CD8-positive, alpha-beta memory T cell (primary cell): Measurements from ENCODE around the gene VPS51. TPM values are rescaled to one million over a fixed set of nuclear protein-coding genes. Genes with fewer than 3 reads are reported as not detected.
A peak's percentile ranks its signal among the peaks of the same experiment; 100 is the strongest.
"Not testable (repeated sequence)": the region's sequence is repeated elsewhere in the genome, so short reads cannot be mapped to it uniquely, and the experiment has no call there.

Experiments
- CTCF ChIA-PET: fragments of 350-600 bp; sonication (Branson Sonifier 250); formaldehyde crosslinking; loops from one replicate; lab custom pipeline; 2021; ENCODE audit warnings: antibody characterized with exemption; lab: Charles Lee
- POLR2A ChIA-PET: fragments of 350-600 bp; sonication (Branson Sonifier 250); formaldehyde crosslinking; loops from one replicate; lab custom pipeline; 2021; ENCODE audit warnings: antibody characterized with exemption; lab: Charles Lee
- DNase-seq, 5 donors: peaks; one replicate each; pipeline versions ENCODE4 v3.0.0 to v3.0.0-alpha.2; 2020 to 2022; ENCODE audit warnings: mixed read lengths in 1 of 5
- H3K27ac ChIP-seq: one replicate; pipeline ENCODE4 v1.7.0; 2013; ENCODE audit warnings: low read depth, mild to moderate bottlenecking, low read length, moderate library complexity
- H3K27me3 ChIP-seq: 2 replicates; pipeline ENCODE4 v1.7.0; 2013; ENCODE audit warnings: low read length, mild to moderate bottlenecking; ENCODE audit not compliant: insufficient read depth, poor library complexity, severe bottlenecking
- H3K36me3 ChIP-seq: 2 replicates; pipeline ENCODE4 v1.7.0; 2013; ENCODE audit warnings: mild to moderate bottlenecking, low read length, moderate library complexity; ENCODE audit not compliant: insufficient read depth
- H3K4me1 ChIP-seq: 2 replicates; pipeline ENCODE4 v1.7.0; 2013; ENCODE audit warnings: mild to moderate bottlenecking, low read length, moderate library complexity; ENCODE audit not compliant: insufficient read depth
- H3K4me3 ChIP-seq: 2 replicates; pipeline ENCODE4 v1.7.0; 2013; ENCODE audit warnings: mild to moderate bottlenecking, low read length
- H3K9me3 ChIP-seq: 2 replicates; pipeline ENCODE4 v1.7.0; 2013; ENCODE audit warnings: mild to moderate bottlenecking, low read length
- H3K27ac Mint-ChIP-seq, 8 donors: one replicate each; pipeline ENCODE4 v1.8.0; 2020 to 2021; ENCODE audit warnings: mixed read lengths in 8 of 8, mild to moderate bottlenecking in 6 of 8, inconsistent platforms in 3 of 8, moderate library complexity in 3 of 8
- H3K27me3 Mint-ChIP-seq, 2 donors: one replicate each; pipeline ENCODE4 v1.8.0; 2020 to 2021; ENCODE audit warnings: mixed read lengths in 2 of 2, mild to moderate bottlenecking in 1 of 2, moderate library complexity in 1 of 2
- H3K36me3 Mint-ChIP-seq, 3 donors: one replicate each; pipeline ENCODE4 v1.8.0; 2020 to 2021; ENCODE audit warnings: mixed read lengths in 3 of 3, inconsistent platforms in 1 of 3, mild to moderate bottlenecking in 1 of 3
- H3K4me1 Mint-ChIP-seq, 3 donors: one replicate each; pipeline ENCODE4 v1.8.0; 2020 to 2021; ENCODE audit warnings: mixed read lengths in 3 of 3, inconsistent platforms in 1 of 3, mild to moderate bottlenecking in 1 of 3
- H3K4me3 Mint-ChIP-seq, 7 donors: one replicate each; pipeline ENCODE4 v1.8.0; 2020 to 2021; ENCODE audit warnings: mixed read lengths in 7 of 7, mild to moderate bottlenecking in 6 of 7, moderate library complexity in 4 of 7, inconsistent platforms in 2 of 7
- H3K9me3 Mint-ChIP-seq, 5 donors: one replicate each; pipeline ENCODE4 v1.8.0; 2020 to 2022; ENCODE audit warnings: mixed read lengths in 5 of 5, mild to moderate bottlenecking in 3 of 5, moderate library complexity in 2 of 5, inconsistent platforms in 1 of 5
- polyA plus RNA-seq: library from polyadenylated mRNA; unstranded; fragments of 300-500 nt; fragmentation: Illumina TruSeq; gene quantifications from one replicate; pipeline ENCODE4 v1.2.3, GENCODE V29; 2021
- total RNA-seq, 2 experiments: library from RNA; stranded (reverse); gene quantifications; one replicate each; pipeline ENCODE4 v1.2.3, GENCODE V29; 2021

Gene VPS51
- total and polyA plus RNA-seq, 3 experiments from 2014 or later: 99.1 to 131 (median 120) TPM

GRCh38 chr11:65118097-65118837, 22.3 kb downstream of the VPS51 start:
- POLR2A ChIA-PET: interaction anchor here (0.7 to 2.4 kb wide), 14 partner anchors 9 to 381 kb away, joined by 3 to 27 read pairs (median 4); partner anchors contain the start of genes MALAT1, SAC3D1, SF1 and SYVN1
- Histone ChIP-seq H3K4me1 (peaks cover 45% of the 10 kb centered on the region), H3K4me3 (no peak overlapping the region), H3K27me3 (no peaks in the 10 kb centered on the region), H3K27ac (peak overlapping the region; percentile 1), H3K9me3 (no peaks in the 10 kb centered on the region), H3K36me3 (peaks cover 31% of the 10 kb centered on the region)
- DNase-seq: no peak
- Mint-ChIP-seq H3K9me3 (no peaks in the 10 kb centered on the region), H3K4me3 (peak overlapping the region; percentile 30 to 94 (median 90)), H3K27me3 (peaks cover 0 to 2% of the 10 kb centered on the region in 2 donors), H3K27ac (peak overlapping the region; percentile 92 to 99 (median 96)), H3K4me1 (peaks cover 41 to 76% (median 49%) of the 10 kb centered on the region in 3 donors), H3K36me3 (peaks cover 4 to 65% (median 7%) of the 10 kb centered on the region in 3 donors)
- CTCF ChIA-PET: interaction anchor here (0.7 to 2.9 kb wide), 12 partner anchors 9 to 104 kb away, joined by 3 to 27 read pairs (median 4); partner anchors contain the start of genes ARL2, CAPN1 and VPS51

GRCh38 chr11:65118891-65119669, 23.1 kb downstream of the VPS51 start:
- H3K4me1 ChIP-seq: peaks cover 38% of the 10 kb centered on the region
- Mint-ChIP-seq H3K4me3 (peak overlapping the region in 2 of 7 donors; percentile 76 to 96), H3K27ac (peak overlapping the region; percentile 56 to 99 (median 96)), H3K36me3 (peaks cover 4 to 67% (median 7%) of the 10 kb centered on the region in 3 donors), H3K4me1 (peaks cover 36 to 75% (median 43%) of the 10 kb centered on the region in 3 donors)
- H3K9me3 Mint-ChIP-seq, H3K4me3 ChIP-seq, H3K27me3 ChIP-seq, H3K27me3 Mint-ChIP-seq, H3K9me3 ChIP-seq, DNase-seq: not testable (repeated sequence)
- H3K27ac ChIP-seq: peak overlapping the region; percentile 1
- CTCF ChIA-PET: interaction anchor here (0.8 to 3.7 kb wide), 6 partner anchors 8 to 105 kb away, joined by 3 to 43 read pairs (median 4); partner anchors contain the start of genes ARL2 and TM7SF2
- POLR2A ChIA-PET: interaction anchor here (0.7 kb wide), 1 partner anchor 232 kb away, joined by 3 read pairs; no protein-coding TSS in a partner anchor
- H3K36me3 ChIP-seq: peaks cover 31% of the 10 kb centered on the region

- Mint-ChIP-seq H3K27me3 (peaks cover 0 to 2% of the 10 kb centered on the region in 2 donors), H3K4me1 (peaks cover 37 to 77% (median 45%) of the 10 kb centered on the region in 3 donors), H3K4me3 (peak overlapping the region in 5 of 7 donors; percentile 30 to 100 (median 51)), H3K9me3 (no peaks in the 10 kb centered on the region), H3K36me3 (peaks cover 5 to 73% (median 7%) of the 10 kb centered on the region in 3 donors), H3K27ac (peak overlapping the region in 7 of 8 donors; percentile 14 to 100 (median 82))
- Histone ChIP-seq H3K27ac (no peak overlapping the region), H3K36me3 (peaks cover 35% of the 10 kb centered on the region), H3K4me1 (peaks cover 37% of the 10 kb centered on the region), H3K4me3 (no peak overlapping the region), H3K27me3 (no peaks in the 10 kb centered on the region), H3K9me3 (no peaks in the 10 kb centered on the region)
- ChIA-PET CTCF (interaction anchor here (1.5 to 3.7 kb wide), 2 partner anchors 9 to 16 kb away, joined by 4 to 43 read pairs; partner anchors contain the start of gene TM7SF2), POLR2A (interaction anchor here (0.7 kb wide), 1 partner anchor 233 kb away, joined by 3 read pairs; no protein-coding TSS in a partner anchor)
- DNase-seq: no peak
Observed at GRCh38 chr11:65119670-65119995, 23.6 kb downstream of the VPS51 start.

- no peaks in the 10 kb centered on the region for H3K9me3 ChIP-seq
- H3K4me1 Mint-ChIP-seq: peaks cover 37 to 70% (median 45%) of the 10 kb centered on the region in 3 donors
- peaks cover 7 to 80% (median 7%) of the 10 kb centered on the region in 3 donors for H3K36me3 Mint-ChIP-seq
- H3K9me3 Mint-ChIP-seq: no peaks in the 10 kb centered on the region
- POLR2A ChIA-PET: interaction anchor here (1.0 to 2.5 kb wide), 4 partner anchors 9 to 206 kb away, joined by 3 to 60 read pairs (median 23); partner anchors contain the start of genes ARL2, SYVN1 and TM7SF2
- peak overlapping the region; percentile 97 for H3K27ac ChIP-seq
- H3K27me3 Mint-ChIP-seq: peaks cover 0 to 2% of the 10 kb centered on the region in 2 donors
- peaks cover 32% of the 10 kb centered on the region for H3K4me1 ChIP-seq
- H3K4me3 Mint-ChIP-seq: peak overlapping the region; percentile 96 to 100 (median 99)
- H3K4me3 ChIP-seq: peak overlapping the region; percentile 95
- no peaks in the 10 kb centered on the region for H3K27me3 ChIP-seq
- peaks cover 46% of the 10 kb centered on the region for H3K36me3 ChIP-seq
- CTCF ChIA-PET: interaction anchor here (1.2 to 3.7 kb wide), 5 partner anchors 10 to 108 kb away, joined by 3 to 43 read pairs (median 4); partner anchors contain the start of genes CDCA5, TM7SF2 and ZFPL1
- H3K27ac Mint-ChIP-seq: peak overlapping the region; percentile 97 to 100 (median 100)
- DNase-seq: no peak
Observed at GRCh38 chr11:65120831-65121230, 24.8 kb downstream of the VPS51 start.

GRCh38 chr11:65121447-65121864, 25.4 kb downstream of the VPS51 start:
- Mint-ChIP-seq H3K9me3 (no peaks in the 10 kb centered on the region), H3K27me3 (peaks cover 0 to 2% of the 10 kb centered on the region in 2 donors), H3K27ac (peak overlapping the region; percentile 97 to 100 (median 100)), H3K4me3 (peak overlapping the region; percentile 96 to 100 (median 99)), H3K4me1 (peaks cover 37 to 64% (median 45%) of the 10 kb centered on the region in 3 donors), H3K36me3 (peaks cover 7 to 84% (median 7%) of the 10 kb centered on the region in 3 donors)
- peaks cover 47% of the 10 kb centered on the region for H3K36me3 ChIP-seq
- H3K27me3 ChIP-seq: no peaks in the 10 kb centered on the region
- peak overlapping the region; percentile 97 for H3K27ac ChIP-seq
- ChIA-PET CTCF (interaction anchor here (0.9 to 3.7 kb wide), 12 partner anchors 9 to 491 kb away, joined by 3 to 43 read pairs (median 4); partner anchors contain the start of genes ARL2, CAPN1, CDCA5 and SYVN1), POLR2A (interaction anchor here (0.5 to 2.5 kb wide), 21 partner anchors 10 to 1722 kb away, joined by 3 to 60 read pairs (median 4); partner anchors contain the start of genes ACTN3, ARL2, PPP2R5B and RCE1)
- DNase-seq: no peak
- no peaks in the 10 kb centered on the region for H3K9me3 ChIP-seq
- H3K4me1 ChIP-seq: peaks cover 26% of the 10 kb centered on the region
- H3K4me3 ChIP-seq: peak overlapping the region; percentile 95

- H3K9me3 Mint-ChIP-seq: no peaks in the 10 kb centered on the region
- Histone ChIP-seq H3K27me3 (no peaks in the 10 kb centered on the region), H3K36me3 (peaks cover 53% of the 10 kb centered on the region), H3K27ac (peak within 1 kb of the TSS; percentile 97), H3K4me3 (peak within 1 kb of the TSS; percentile 95), H3K9me3 (no peaks in the 10 kb centered on the region), H3K4me1 (peaks cover 21% of the 10 kb centered on the region)
- H3K4me1 Mint-ChIP-seq: peaks cover 33 to 59% (median 45%) of the 10 kb centered on the region in 3 donors
- ChIA-PET CTCF (interaction anchor here (0.9 to 3.7 kb wide), 12 partner anchors 9 to 490 kb away, joined by 3 to 43 read pairs (median 4); partner anchors contain the start of genes ARL2, CAPN1, CDCA5 and SYVN1), POLR2A (interaction anchor here (0.5 to 2.5 kb wide), 25 partner anchors 10 to 1721 kb away, joined by 3 to 60 read pairs (median 4); partner anchors contain the start of genes ACTN3, ARL2, POLA2 and PPP2R5B)
- H3K27ac Mint-ChIP-seq: peak within 1 kb of the TSS; percentile 97 to 100 (median 100)
- peaks cover 7 to 88% (median 9%) of the 10 kb centered on the region in 3 donors for H3K36me3 Mint-ChIP-seq
- DNase-seq: peak; percentile 98 to 99 (median 98)
- H3K27me3 Mint-ChIP-seq: peaks cover 0 to 2% of the 10 kb centered on the region in 2 donors
- peak within 1 kb of the TSS; percentile 96 to 100 (median 99) for H3K4me3 Mint-ChIP-seq
Observed at GRCh38 chr11:65121865-65122696, 26.1 kb downstream of the VPS51 start, which contains the start of the genes FAU and MRPL49. FAU (minus strand) TSS chr11:65122134; CDS start chr11:65121813, 321 bp downstream. MRPL49 (plus strand) TSS chr11:65122321; CDS start chr11:65122347, 26 bp downstream.
